SH-SY5Y (cell line): ENCODE data around the gene APOBEC3B.

Source experiments
- GATA2 ChIP-seq: IDR thresholded peaks from 2 replicates; pipeline ENCODE4 v1.6.1; 2011; ENCODE audit warnings: mild to moderate bottlenecking, low read depth, low read length
- GATA3 ChIP-seq: IDR thresholded peaks from 2 replicates; pipeline ENCODE4 v1.6.1; 2011; ENCODE audit warnings: low read depth, mild to moderate bottlenecking, low read length, moderate library complexity

DNA sequence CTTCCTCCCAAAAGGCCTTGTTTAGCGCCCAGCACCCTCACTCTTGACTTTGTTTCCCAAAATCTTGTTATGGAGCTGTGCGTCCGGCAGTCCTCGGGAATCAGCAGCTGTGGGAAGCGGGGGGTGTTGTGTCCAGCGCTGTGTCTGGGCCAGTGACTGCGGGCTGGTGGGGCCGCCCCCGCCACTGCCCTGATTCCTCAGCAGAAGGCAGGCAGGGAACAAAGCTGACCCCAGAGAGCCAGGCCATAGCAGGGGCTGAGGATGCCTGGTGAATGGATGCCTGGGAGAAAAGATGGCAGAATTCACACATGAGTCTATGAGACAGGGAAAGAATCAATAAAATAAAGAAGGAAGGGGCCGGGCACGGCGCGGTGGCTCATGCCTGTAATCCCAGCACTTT, 34.4 kb downstream of the APOBEC3B start:
- TF ChIP-seq GATA3 (no peak), GATA2 (no peak)
